IPS-18a (cell line): Measurements from ENCODE around the gene ZNF22.

Source experiments
- H3K27ac ChIP-seq: one replicate; pipeline ENCODE4 v1.5.1; 2013; ENCODE audit warnings: low read length
- H3K27me3 ChIP-seq: one replicate; pipeline ENCODE4 v1.6.1; 2013; ENCODE audit warnings: mild to moderate bottlenecking, low read length; ENCODE audit not compliant: control insufficient read depth, insufficient read depth
- H3K36me3 ChIP-seq: one replicate; pipeline ENCODE4 v1.6.1; 2013; ENCODE audit warnings: low read depth, low read length; ENCODE audit not compliant: control insufficient read depth
- H3K4me1 ChIP-seq: one replicate; pipeline ENCODE4 v1.6.1; 2013; ENCODE audit warnings: low read depth, low read length; ENCODE audit not compliant: control insufficient read depth
- H3K4me3 ChIP-seq: one replicate; pipeline ENCODE4 v1.5.1; 2013; ENCODE audit warnings: low read length
- H3K9ac ChIP-seq: one replicate; pipeline ENCODE4 v1.6.1; 2013; ENCODE audit warnings: mild to moderate bottlenecking, low read length, moderate library complexity
- H3K9me3 ChIP-seq: one replicate; pipeline ENCODE4 v1.6.1; 2013; ENCODE audit warnings: low read depth, low read length; ENCODE audit not compliant: control insufficient read depth

ZNF22 gene

GRCh38 chr10:45000752-45001380 is at the start of gene ZNF22:
Gene ZNF22 (plus strand): TSS chr10:45000923. CDS start chr10:45003369, 2,446 bp downstream.
- Histone ChIP-seq H3K9me3 (no peaks in the 10 kb centered on the region), H3K27me3 (no peaks in the 10 kb centered on the region), H3K4me3 (peak within 1 kb of the TSS; percentile 84), H3K4me1 (peaks cover 18% of the 10 kb centered on the region), H3K9ac (peak within 1 kb of the TSS; percentile 77), H3K27ac (peak within 1 kb of the TSS; percentile 60), H3K36me3 (peaks cover 19% of the 10 kb centered on the region)

GRCh38 chr10:44951576-44952226 is 49.0 kb upstream of the ZNF22 start:
- Histone ChIP-seq H3K36me3 (no peaks in the 10 kb centered on the region), H3K4me1 (peaks cover 8% of the 10 kb centered on the region), H3K9me3 (no peaks in the 10 kb centered on the region), H3K9ac (no peak overlapping the region), H3K27me3 (no peaks in the 10 kb centered on the region), H3K27ac (no peak overlapping the region), H3K4me3 (no peak overlapping the region)

GRCh38 chr10:44952779-44953231 is 47.9 kb upstream of the ZNF22 start:
- Histone ChIP-seq H3K9me3 (no peaks in the 10 kb centered on the region), H3K4me1 (peaks cover 8% of the 10 kb centered on the region), H3K9ac (no peak overlapping the region), H3K27ac (no peak overlapping the region), H3K27me3 (no peaks in the 10 kb centered on the region), H3K36me3 (no peaks in the 10 kb centered on the region), H3K4me3 (no peak overlapping the region)

GRCh38 chr10:44954042-44954441 is 46.7 kb upstream of the ZNF22 start:
- Histone ChIP-seq H3K4me1 (peaks cover 11% of the 10 kb centered on the region), H3K27ac (no peak overlapping the region), H3K9me3 (no peaks in the 10 kb centered on the region), H3K9ac (no peak overlapping the region), H3K4me3 (no peak overlapping the region), H3K36me3 (no peaks in the 10 kb centered on the region), H3K27me3 (no peaks in the 10 kb centered on the region)

- no peaks in the 10 kb centered on the region for H3K36me3 ChIP-seq
- H3K4me3 ChIP-seq, result no peak overlapping the region
- peaks cover 2% of the 10 kb centered on the region for H3K27me3 ChIP-seq
- H3K4me1 ChIP-seq, result peaks cover 11% of the 10 kb centered on the region
- no peaks in the 10 kb centered on the region for H3K9me3 ChIP-seq
- no peak overlapping the region for H3K27ac ChIP-seq
- no peak overlapping the region for H3K9ac ChIP-seq
Observed at GRCh38 chr10:44954962-44955361, 45.8 kb upstream of the ZNF22 start.

- peaks cover 8% of the 10 kb centered on the region for H3K27me3 ChIP-seq
- H3K9me3 ChIP-seq, result no peaks in the 10 kb centered on the region
- no peak overlapping the region for H3K27ac ChIP-seq
- no peak overlapping the region for H3K4me3 ChIP-seq
- no peak overlapping the region for H3K9ac ChIP-seq
- peaks cover 17% of the 10 kb centered on the region for H3K4me1 ChIP-seq
- no peaks in the 10 kb centered on the region for H3K36me3 ChIP-seq
Observed at GRCh38 chr10:44955413-44956070, 45.2 kb upstream of the ZNF22 start.

- Histone ChIP-seq H3K36me3 (no peaks in the 10 kb centered on the region), H3K9ac (no peak overlapping the region), H3K4me1 (peaks cover 23% of the 10 kb centered on the region), H3K9me3 (no peaks in the 10 kb centered on the region), H3K27ac (no peak overlapping the region), H3K4me3 (no peak overlapping the region), H3K27me3 (peaks cover 14% of the 10 kb centered on the region)
Observed at GRCh38 chr10:44956226-44956625, 44.5 kb upstream of the ZNF22 start.

- Histone ChIP-seq H3K27me3 (peaks cover 14% of the 10 kb centered on the region), H3K9ac (no peak overlapping the region), H3K36me3 (no peaks in the 10 kb centered on the region), H3K27ac (no peak overlapping the region), H3K4me1 (peaks cover 27% of the 10 kb centered on the region), H3K9me3 (no peaks in the 10 kb centered on the region), H3K4me3 (no peak overlapping the region)
Observed at GRCh38 chr10:44956717-44957706, 43.7 kb upstream of the ZNF22 start.

GRCh38 chr10:44958196-44958897 is 42.4 kb upstream of the ZNF22 start:
- Histone ChIP-seq H3K27ac (no peak overlapping the region), H3K4me3 (peak overlapping the region; percentile 86), H3K4me1 (peaks cover 25% of the 10 kb centered on the region), H3K9me3 (no peaks in the 10 kb centered on the region), H3K27me3 (peaks cover 14% of the 10 kb centered on the region), H3K36me3 (no peaks in the 10 kb centered on the region), H3K9ac (peak overlapping the region; percentile 71)

GRCh38 chr10:44958898-44959246 is 41.9 kb upstream of the ZNF22 start:
- H3K9me3 ChIP-seq, result no peaks in the 10 kb centered on the region
- no peaks in the 10 kb centered on the region for H3K36me3 ChIP-seq
- H3K9ac ChIP-seq, result peak overlapping the region; percentile 71
- peaks cover 30% of the 10 kb centered on the region for H3K4me1 ChIP-seq
- no peak overlapping the region for H3K27ac ChIP-seq
- H3K4me3 ChIP-seq, result peak overlapping the region; percentile 86
- peaks cover 14% of the 10 kb centered on the region for H3K27me3 ChIP-seq
